Astrocyte (in vitro differentiated cells and primary cell): ENCODE results near the gene CACNA1D. TPM values are rescaled to one million over a fixed set of nuclear protein-coding genes. Genes with fewer than 3 reads are reported as not detected.

Source experiments
- DNase-seq: peaks from one replicate; pipeline ENCODE4 v3.0.0-alpha.2; 2010; ENCODE audit warnings: low read depth
- FAIRE-seq: peaks from 2 replicates; lab custom pipeline; 2011; peaks lifted over from hg19 to GRCh38; lab: Jason Lieb, UNC
- H2AFZ ChIP-seq: 2 replicates; pipeline ENCODE4 v1.6.0; 2012; ENCODE audit warnings: low read depth, low read length, inconsistent platforms
- H3K27ac ChIP-seq: 2 replicates; pipeline ENCODE4 v1.5.1; 2011; ENCODE audit warnings: low read depth, low read length, inconsistent platforms
- H3K27me3 ChIP-seq: 2 replicates; pipeline ENCODE4 v1.6.0; 2011; ENCODE audit warnings: low read length, inconsistent platforms; ENCODE audit not compliant: insufficient read depth
- H3K36me3 ChIP-seq: 2 replicates; pipeline ENCODE4 v1.5.1; 2011; ENCODE audit warnings: low read length, inconsistent platforms; ENCODE audit not compliant: insufficient read depth
- H3K4me1 ChIP-seq: 2 replicates; pipeline ENCODE4 v1.5.1; 2011; ENCODE audit warnings: low read length, inconsistent platforms; ENCODE audit not compliant: insufficient read depth
- H3K4me2 ChIP-seq: 2 replicates; pipeline ENCODE4 v1.6.0; 2012; ENCODE audit warnings: low read length, inconsistent platforms
- H3K4me3 ChIP-seq: 2 replicates; pipeline ENCODE4 v1.5.1; 2011; ENCODE audit warnings: low read depth, mild to moderate bottlenecking, low read length, inconsistent platforms; ENCODE audit not compliant: insufficient read depth
- H3K79me2 ChIP-seq: 2 replicates; pipeline ENCODE4 v1.6.0; 2012; ENCODE audit warnings: mild to moderate bottlenecking, low read length, inconsistent platforms; ENCODE audit not compliant: insufficient read depth
- H3K9ac ChIP-seq: 2 replicates; pipeline ENCODE4 v1.6.0; 2012; ENCODE audit warnings: mild to moderate bottlenecking, low read length, inconsistent platforms
- H3K9me3 ChIP-seq: 2 replicates; pipeline ENCODE4 v1.5.1; 2012; ENCODE audit warnings: low read depth, mild to moderate bottlenecking, low read length, inconsistent platforms; ENCODE audit not compliant: insufficient read depth
- H4K20me1 ChIP-seq: 2 replicates; pipeline ENCODE4 v1.6.0; 2012; ENCODE audit warnings: low read length, inconsistent platforms; ENCODE audit not compliant: insufficient read depth
- H3K27ac Mint-ChIP-seq: one replicate; pipeline ENCODE4 v1.8.0; 2021; ENCODE audit warnings: mild to moderate bottlenecking, mixed read lengths; ENCODE audit not compliant: unreplicated experiment
- H3K27me3 Mint-ChIP-seq: one replicate; pipeline ENCODE4 v1.8.0; 2021; ENCODE audit warnings: low read depth, mixed read lengths; ENCODE audit not compliant: unreplicated experiment
- H3K36me3 Mint-ChIP-seq: one replicate; pipeline ENCODE4 v1.8.0; 2021; ENCODE audit warnings: low read depth, mixed read lengths; ENCODE audit not compliant: unreplicated experiment
- H3K4me1 Mint-ChIP-seq: one replicate; pipeline ENCODE4 v1.8.0; 2021; ENCODE audit warnings: low read depth, mixed read lengths; ENCODE audit not compliant: unreplicated experiment
- H3K4me3 Mint-ChIP-seq: one replicate; pipeline ENCODE4 v1.8.0; 2021; ENCODE audit warnings: mild to moderate bottlenecking, moderate library complexity, mixed read lengths; ENCODE audit not compliant: unreplicated experiment
- H3K9me3 Mint-ChIP-seq: one replicate; pipeline ENCODE4 v1.8.0; 2021; ENCODE audit warnings: mild to moderate bottlenecking, mixed read lengths; ENCODE audit not compliant: unreplicated experiment
- EZH2 ChIP-seq: IDR thresholded peaks from 2 replicates; pipeline ENCODE4 v1.6.1; 2012; ENCODE audit warnings: mild to moderate bottlenecking, low read length, inconsistent platforms; ENCODE audit not compliant: insufficient read depth
- total RNA-seq: library from RNA; stranded (reverse); gene quantifications from 2 replicates; pipeline ENCODE4 v1.2.1, GENCODE V29; 2021
- TF ChIP-seq, protein P1 (sequence below): IDR thresholded peaks from 2 replicates; pipeline ENCODE4 v1.5.1; 2011; ENCODE audit warnings: low read depth, mild to moderate bottlenecking, inconsistent platforms, low read length, moderate library complexity; ENCODE audit not compliant: insufficient read depth

CACNA1D gene
- total RNA-seq, 1 donor from 2014 or later, result 0.41 TPM

DNA sequence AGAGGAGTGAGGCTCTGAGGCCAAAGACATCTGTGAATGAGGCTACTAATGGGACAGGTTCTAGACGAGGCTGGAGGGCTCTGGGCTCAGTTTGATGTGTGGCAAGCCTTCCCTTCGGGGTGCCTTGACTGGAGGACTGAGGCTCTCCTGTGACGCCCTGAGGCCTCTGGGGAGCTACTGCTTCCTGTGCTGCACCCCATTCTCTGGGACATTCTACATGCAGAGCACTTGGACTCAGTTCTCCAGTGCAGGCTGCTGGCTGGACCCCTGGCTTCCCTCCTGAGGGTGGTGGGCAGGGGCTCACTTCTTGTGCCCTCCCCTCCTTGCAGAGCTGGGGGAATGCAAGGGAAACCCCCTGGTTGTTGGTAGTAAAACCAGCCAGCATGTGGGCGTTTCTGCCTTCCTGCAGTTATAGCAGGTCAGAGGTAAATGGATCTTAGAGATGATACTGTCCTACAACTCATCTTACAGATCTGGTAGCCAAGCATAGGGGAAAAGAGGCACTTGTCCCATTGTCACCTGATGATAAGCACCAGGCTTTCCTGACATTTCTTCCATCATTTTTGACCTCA lies 218.5 kb downstream of the CACNA1D start:
- Histone ChIP-seq H3K9me3 (no peaks in the 10 kb centered on the region), H3K36me3 (no peaks in the 10 kb centered on the region), H3K4me1 (peaks cover 18% of the 10 kb centered on the region), H4K20me1 (no peaks in the 10 kb centered on the region), H3K9ac (no peak overlapping the region), H3K27me3 (no peaks in the 10 kb centered on the region), H3K79me2 (no peaks in the 10 kb centered on the region), H3K4me2 (no peak overlapping the region), H3K4me3 (no peak overlapping the region), H2AFZ (no peak overlapping the region), H3K27ac (no peak overlapping the region)
- Mint-ChIP-seq H3K9me3 (no peaks in the 10 kb centered on the region), H3K27ac (no peak overlapping the region), H3K27me3 (peaks cover 36% of the 10 kb centered on the region), H3K36me3 (no peaks in the 10 kb centered on the region), H3K4me3 (no peak overlapping the region), H3K4me1 (peaks cover 6% of the 10 kb centered on the region)
- no peak for FAIRE-seq
- DNase-seq, result no peak
- no peak for TF ChIP-seq EZH2
- TF ChIP-seq, protein P1, sequence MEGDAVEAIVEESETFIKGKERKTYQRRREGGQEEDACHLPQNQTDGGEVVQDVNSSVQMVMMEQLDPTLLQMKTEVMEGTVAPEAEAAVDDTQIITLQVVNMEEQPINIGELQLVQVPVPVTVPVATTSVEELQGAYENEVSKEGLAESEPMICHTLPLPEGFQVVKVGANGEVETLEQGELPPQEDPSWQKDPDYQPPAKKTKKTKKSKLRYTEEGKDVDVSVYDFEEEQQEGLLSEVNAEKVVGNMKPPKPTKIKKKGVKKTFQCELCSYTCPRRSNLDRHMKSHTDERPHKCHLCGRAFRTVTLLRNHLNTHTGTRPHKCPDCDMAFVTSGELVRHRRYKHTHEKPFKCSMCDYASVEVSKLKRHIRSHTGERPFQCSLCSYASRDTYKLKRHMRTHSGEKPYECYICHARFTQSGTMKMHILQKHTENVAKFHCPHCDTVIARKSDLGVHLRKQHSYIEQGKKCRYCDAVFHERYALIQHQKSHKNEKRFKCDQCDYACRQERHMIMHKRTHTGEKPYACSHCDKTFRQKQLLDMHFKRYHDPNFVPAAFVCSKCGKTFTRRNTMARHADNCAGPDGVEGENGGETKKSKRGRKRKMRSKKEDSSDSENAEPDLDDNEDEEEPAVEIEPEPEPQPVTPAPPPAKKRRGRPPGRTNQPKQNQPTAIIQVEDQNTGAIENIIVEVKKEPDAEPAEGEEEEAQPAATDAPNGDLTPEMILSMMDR, result no peak

GRCh38 chr3:53713626-53714025 lies 219.2 kb downstream of the CACNA1D start:
- no peaks in the 10 kb centered on the region for H3K9me3 ChIP-seq
- DNase-seq (no peak), FAIRE-seq (no peak)
- H3K27ac ChIP-seq, result no peak overlapping the region
- no peak overlapping the region for H3K27ac Mint-ChIP-seq
- H3K36me3 ChIP-seq, result no peaks in the 10 kb centered on the region
- H4K20me1 ChIP-seq, result no peaks in the 10 kb centered on the region
- H3K27me3 ChIP-seq, result no peaks in the 10 kb centered on the region
- peaks cover 35% of the 10 kb centered on the region for H3K27me3 Mint-ChIP-seq
- H2AFZ ChIP-seq, result no peak overlapping the region
- peaks cover 18% of the 10 kb centered on the region for H3K4me1 ChIP-seq
- H3K4me2 ChIP-seq, result no peak overlapping the region
- no peak overlapping the region for H3K9ac ChIP-seq
- no peak overlapping the region for H3K4me3 Mint-ChIP-seq
- H3K9me3 Mint-ChIP-seq, result no peaks in the 10 kb centered on the region
- H3K4me1 Mint-ChIP-seq, result peaks cover 5% of the 10 kb centered on the region
- no peaks in the 10 kb centered on the region for H3K79me2 ChIP-seq
- no peaks in the 10 kb centered on the region for H3K36me3 Mint-ChIP-seq
- TF ChIP-seq, protein P1, result no peak
- no peak overlapping the region for H3K4me3 ChIP-seq

DNA sequence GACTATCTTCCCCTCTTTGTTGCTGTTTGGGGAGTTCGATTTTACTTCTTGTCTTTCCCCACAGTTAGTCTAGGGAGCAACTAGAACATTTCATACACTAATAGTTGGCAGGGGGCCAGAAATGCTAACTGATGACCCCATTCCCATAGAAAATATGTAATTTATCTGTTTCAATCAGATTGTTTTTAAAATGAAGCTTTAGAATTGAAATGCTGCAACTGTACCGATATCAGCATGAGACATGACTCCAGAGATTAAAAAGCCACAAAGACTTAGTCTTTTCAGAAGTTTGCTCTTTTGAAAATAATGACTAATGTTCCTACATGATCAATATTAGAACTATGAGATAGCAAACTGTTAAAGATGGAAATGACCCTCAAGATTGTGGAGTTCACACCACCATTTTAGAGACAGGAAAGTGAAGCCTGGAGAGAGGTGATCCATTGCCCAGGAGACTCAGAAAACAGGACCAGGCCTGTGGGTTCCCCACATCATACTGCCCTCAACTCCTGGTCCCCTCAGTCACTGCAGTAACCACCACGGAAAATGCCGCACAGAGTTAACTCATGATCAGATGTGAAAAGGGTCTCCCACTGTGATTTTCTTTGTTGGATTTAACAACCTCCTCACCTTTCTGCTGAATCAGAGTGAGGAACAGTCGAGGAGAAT lies 221.5 kb downstream of the CACNA1D start:
- Histone ChIP-seq H3K79me2 (no peaks in the 10 kb centered on the region), H4K20me1 (no peaks in the 10 kb centered on the region), H2AFZ (peak overlapping the region; percentile 65), H3K27me3 (no peaks in the 10 kb centered on the region), H3K9ac (peak overlapping the region; percentile 49), H3K9me3 (no peaks in the 10 kb centered on the region), H3K36me3 (no peaks in the 10 kb centered on the region), H3K4me3 (no peak overlapping the region), H3K4me1 (peaks cover 20% of the 10 kb centered on the region), H3K4me2 (peak overlapping the region; percentile 69), H3K27ac (peak overlapping the region; percentile 75)
- peaks cover 27% of the 10 kb centered on the region for H3K27me3 Mint-ChIP-seq
- H3K36me3 Mint-ChIP-seq, result no peaks in the 10 kb centered on the region
- no peaks in the 10 kb centered on the region for H3K9me3 Mint-ChIP-seq
- DNase-seq, result peak; percentile 51
- H3K4me1 Mint-ChIP-seq, result peaks cover 5% of the 10 kb centered on the region
- no peak for TF ChIP-seq EZH2
- TF ChIP-seq, protein P1, result no peak
- no peak overlapping the region for H3K27ac Mint-ChIP-seq
- H3K4me3 Mint-ChIP-seq, result no peak overlapping the region
- peak; percentile 37 for FAIRE-seq
